ENCODE results near the gene STAM.
"Not testable (repeated sequence)": the region's sequence is repeated elsewhere in the genome, so short reads cannot be mapped to it uniquely, and the experiment has no call there.

STAM gene

GRCh38 chr10:17643755-17644484, at the start of gene STAM:
Gene STAM, plus strand, starts transcription at chr10:17644151. Its CDS starts 189 bp downstream, at chr10:17644340.
- in situ Hi-C loops (cut with MboI; ENCODE audit: low sequenced_read_pairs): no loop called here

GRCh38 chr10:17597386-17597785, 46.6 kb upstream of the STAM start:
- in situ Hi-C loops (cut with MboI; ENCODE audit: low sequenced_read_pairs): no loop called here

GRCh38 chr10:17599089-17599488, 44.9 kb upstream of the STAM start:
- in situ Hi-C loops (cut with MboI; ENCODE audit: low sequenced_read_pairs): no loop called here

- in situ Hi-C loops (cut with MboI; ENCODE audit: low sequenced_read_pairs): loop anchor here (25.0 kb wide), 1 partner anchor 631 kb away; no protein-coding TSS in a partner anchor
Observed at GRCh38 chr10:17605936-17606335, 38.0 kb upstream of the STAM start.

GRCh38 chr10:17606547-17607040, 37.4 kb upstream of the STAM start:
- in situ Hi-C loops (cut with MboI; ENCODE audit: low sequenced_read_pairs): loop anchor here (25.0 kb wide), 1 partner anchor 631 kb away; no protein-coding TSS in a partner anchor

GRCh38 chr10:17607060-17607459, 36.9 kb upstream of the STAM start:
- in situ Hi-C loops (cut with MboI; ENCODE audit: low sequenced_read_pairs): loop anchor here (25.0 kb wide), 1 partner anchor 630 kb away; no protein-coding TSS in a partner anchor

GRCh38 chr10:17607603-17608332, 36.2 kb upstream of the STAM start:
- in situ Hi-C loops (cut with MboI; ENCODE audit: low sequenced_read_pairs): loop anchor here (25.0 kb wide), 1 partner anchor 630 kb away; no protein-coding TSS in a partner anchor

- in situ Hi-C loops (cut with MboI; ENCODE audit: low sequenced_read_pairs): loop anchor here (25.0 kb wide), 1 partner anchor 628 kb away; no protein-coding TSS in a partner anchor
Observed at GRCh38 chr10:17609523-17610079, 34.4 kb upstream of the STAM start.

GRCh38 chr10:17616403-17617030, 27.4 kb upstream of the STAM start:
- in situ Hi-C loops (cut with MboI; ENCODE audit: low sequenced_read_pairs): loop anchor here (25.0 kb wide), 1 partner anchor 621 kb away; no protein-coding TSS in a partner anchor

GRCh38 chr10:17617031-17617911, 26.7 kb upstream of the STAM start, which contains the start of gene HACD1:
Gene HACD1, minus strand, starts transcription at chr10:17617374. Its CDS starts 35 bp downstream, at chr10:17617339.
- in situ Hi-C loops (cut with MboI; ENCODE audit: low sequenced_read_pairs): loop anchor here (25.0 kb wide), 1 partner anchor 620 kb away; no protein-coding TSS in a partner anchor

GRCh38 chr10:17622061-17622460, 21.9 kb upstream of the STAM start:
- in situ Hi-C loops (cut with MboI; ENCODE audit: low sequenced_read_pairs): loop anchor here (25.0 kb wide), 1 partner anchor 615 kb away; no protein-coding TSS in a partner anchor

- in situ Hi-C loops (cut with MboI; ENCODE audit: low sequenced_read_pairs): loop anchor here (25.0 kb wide), 1 partner anchor 612 kb away; no protein-coding TSS in a partner anchor
Observed at GRCh38 chr10:17624996-17625395, 19.0 kb upstream of the STAM start.

- in situ Hi-C loops (cut with MboI; ENCODE audit: low sequenced_read_pairs): no loop called here
Observed at GRCh38 chr10:17626656-17627055, 17.3 kb upstream of the STAM start.

GRCh38 chr10:17632590-17632989, 11.4 kb upstream of the STAM start:
- in situ Hi-C loops (cut with MboI; ENCODE audit: low sequenced_read_pairs): not testable (repeated sequence)

- in situ Hi-C loops (cut with MboI; ENCODE audit: low sequenced_read_pairs): no loop called here
Observed at GRCh38 chr10:17633353-17633752, 10.6 kb upstream of the STAM start.

- in situ Hi-C loops (cut with MboI; ENCODE audit: low sequenced_read_pairs): no loop called here
Observed at GRCh38 chr10:17637869-17638268, 6.1 kb upstream of the STAM start.

- in situ Hi-C loops (cut with MboI; ENCODE audit: low sequenced_read_pairs): no loop called here
Observed at GRCh38 chr10:17640331-17640816, 3.6 kb upstream of the STAM start.

- in situ Hi-C loops (cut with MboI; ENCODE audit: low sequenced_read_pairs): no loop called here
Observed at GRCh38 chr10:17643339-17643754, 604 bp upstream of the STAM start.

GRCh38 chr10:17644485-17644943, 563 bp downstream of the STAM start:
- in situ Hi-C loops (cut with MboI; ENCODE audit: low sequenced_read_pairs): no loop called here
